GM21825 (cell line): ENCODE data around the gene CDRT15.
"Not testable (repeated sequence)": the region's sequence is repeated elsewhere in the genome, so short reads cannot be mapped to it uniquely, and the experiment has no call there.

Experiments
- ATAC-seq: cut with Tn5 transposase; IDR thresholded peaks from one replicate; pipeline ENCODE4 v1.9.1; 2021; ENCODE audit warnings: mild to moderate bottlenecking, moderate library complexity; ENCODE audit not compliant: unreplicated experiment

The CDRT15 gene

DNA sequence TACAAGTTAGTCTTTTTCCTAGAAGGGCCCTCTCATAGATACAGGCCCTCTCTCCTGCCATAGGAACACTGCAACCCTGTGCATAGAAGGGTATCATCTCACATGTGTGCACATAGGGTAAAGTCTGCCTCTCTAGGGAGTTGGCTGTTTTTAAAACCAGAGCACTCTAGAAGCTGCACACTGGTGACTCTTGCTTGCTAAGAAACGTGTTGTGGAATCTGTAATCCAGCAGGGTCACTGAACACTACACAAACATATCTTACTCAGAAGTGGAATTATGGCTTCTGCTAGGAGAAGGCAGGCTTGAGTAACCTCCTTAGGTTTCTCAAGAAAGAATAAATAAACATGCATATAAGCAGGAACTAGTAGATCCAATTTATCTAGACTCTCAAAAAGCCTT lies 45.9 kb downstream of the CDRT15 start:
- ATAC-seq, result not testable (repeated sequence)

DNA sequence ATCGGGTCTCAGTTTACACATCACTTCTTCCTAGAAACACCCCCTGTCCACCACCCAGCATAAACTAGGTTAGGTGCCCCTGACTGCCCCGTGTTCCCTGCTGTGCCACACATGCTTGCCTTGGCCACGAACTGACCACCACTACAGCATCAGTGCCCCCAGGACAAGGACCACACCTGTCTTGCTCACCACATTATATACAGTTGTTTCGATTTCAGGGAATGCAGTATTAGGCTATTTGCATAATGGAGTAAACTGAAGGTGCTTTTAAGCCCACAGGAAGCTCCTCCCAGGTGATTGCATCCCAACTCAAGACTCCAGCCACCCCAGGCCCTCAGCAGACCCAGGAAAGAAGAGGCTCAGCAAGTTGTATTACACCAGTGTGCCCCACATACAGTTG lies 50.2 kb downstream of the CDRT15 start:
- not testable (repeated sequence) for ATAC-seq
